Kidney epithelial cell (primary cell): Measurements from ENCODE around the gene ZEB1. TPM values are rescaled to one million over a fixed set of nuclear protein-coding genes. Genes with fewer than 3 reads are reported as not detected.

ENCODE experiments used
- DNase-seq: peaks from one replicate; pipeline ENCODE4 v3.0.0-alpha.2; 2010; ENCODE audit warnings: low read depth
- H3K27me3 ChIP-seq: 2 replicates; pipeline ENCODE4 v1.6.0; 2011; ENCODE audit warnings: low read length; ENCODE audit not compliant: control insufficient read depth, insufficient read depth
- H3K36me3 ChIP-seq: 2 replicates; pipeline ENCODE4 v1.5.1; 2011; ENCODE audit warnings: low read length; ENCODE audit not compliant: control insufficient read depth, insufficient read depth
- H3K4me3 ChIP-seq: 2 replicates; pipeline ENCODE4 v1.5.1; 2011; ENCODE audit warnings: low read depth, mild to moderate bottlenecking, control low read depth, low read length
- CTCF ChIP-seq: IDR thresholded peaks from 2 replicates; pipeline ENCODE4 v1.5.1; 2011; ENCODE audit warnings: mild to moderate bottlenecking, moderate library complexity, low read length, control low read depth, inconsistent platforms; ENCODE audit not compliant: insufficient read depth, poor library complexity, severe bottlenecking
- total RNA-seq: library from RNA; depleted of rRNA; stranded (reverse); fragments of >200 nt; gene quantifications from 2 replicates; pipeline ENCODE4 v1.2.3, GENCODE V29; 2015

The ZEB1 gene
- total RNA-seq, 1 donor from 2014 or later: 10.8 TPM

GRCh38 chr10:31522820-31523219 is 203.8 kb downstream of the ZEB1 start:
- no peak overlapping the region for H3K4me3 ChIP-seq
- TF ChIP-seq CTCF: no peak
- no peaks in the 10 kb centered on the region for H3K27me3 ChIP-seq
- no peak for DNase-seq
- no peaks in the 10 kb centered on the region for H3K36me3 ChIP-seq

- TF ChIP-seq CTCF: no peak
These were observed 205.4 kb downstream of the ZEB1 start for GRCh38 chr10:31524460-31524859.

GRCh38 chr10:31526178-31526577 is 207.2 kb downstream of the ZEB1 start:
- H3K4me3 ChIP-seq: no peak overlapping the region
- no peak for DNase-seq
- H3K27me3 ChIP-seq: no peaks in the 10 kb centered on the region
- H3K36me3 ChIP-seq: no peaks in the 10 kb centered on the region
- TF ChIP-seq CTCF: no peak

More at GRCh38 chr10:31524460-31524859, 205.4 kb downstream of the ZEB1 start:
- DNase-seq: no peak
- H3K4me3 ChIP-seq: no peak overlapping the region
- H3K36me3 ChIP-seq: no peaks in the 10 kb centered on the region
- H3K27me3 ChIP-seq: no peaks in the 10 kb centered on the region

GRCh38 chr10:31526681-31527080 is 207.7 kb downstream of the ZEB1 start:
- TF ChIP-seq CTCF: no peak
- DNase-seq: no peak
- Histone ChIP-seq H3K36me3 (no peaks in the 10 kb centered on the region), H3K4me3 (no peak overlapping the region), H3K27me3 (no peaks in the 10 kb centered on the region)

- DNase-seq: no peak
- H3K36me3 ChIP-seq: no peaks in the 10 kb centered on the region
- no peaks in the 10 kb centered on the region for H3K27me3 ChIP-seq
- no peak overlapping the region for H3K4me3 ChIP-seq
- no peak for TF ChIP-seq CTCF
These were observed 209.8 kb downstream of the ZEB1 start for GRCh38 chr10:31528831-31529230.

- H3K36me3 ChIP-seq: no peaks in the 10 kb centered on the region
- no peaks in the 10 kb centered on the region for H3K27me3 ChIP-seq
- no peak for TF ChIP-seq CTCF
- H3K4me3 ChIP-seq: no peak overlapping the region
- DNase-seq: no peak
These were observed 217.3 kb downstream of the ZEB1 start for GRCh38 chr10:31536302-31536701.
